Medulla oblongata (tissue), 1 donor: ENCODE results near the gene ATF5.
"Not testable (repeated sequence)": the region's sequence is repeated elsewhere in the genome, so short reads cannot be mapped to it uniquely, and the experiment has no call there.

ENCODE experiments used
- DNase-seq: peaks from one replicate; pipeline ENCODE4 v3.0.0-alpha.2; 2015; ENCODE audit errors: extremely low spot score

The ATF5 gene

GRCh38 chr19:49923055-49924003 is 5.7 kb upstream of the ATF5 start:
- DNase-seq = peak; percentile 28

DNA sequence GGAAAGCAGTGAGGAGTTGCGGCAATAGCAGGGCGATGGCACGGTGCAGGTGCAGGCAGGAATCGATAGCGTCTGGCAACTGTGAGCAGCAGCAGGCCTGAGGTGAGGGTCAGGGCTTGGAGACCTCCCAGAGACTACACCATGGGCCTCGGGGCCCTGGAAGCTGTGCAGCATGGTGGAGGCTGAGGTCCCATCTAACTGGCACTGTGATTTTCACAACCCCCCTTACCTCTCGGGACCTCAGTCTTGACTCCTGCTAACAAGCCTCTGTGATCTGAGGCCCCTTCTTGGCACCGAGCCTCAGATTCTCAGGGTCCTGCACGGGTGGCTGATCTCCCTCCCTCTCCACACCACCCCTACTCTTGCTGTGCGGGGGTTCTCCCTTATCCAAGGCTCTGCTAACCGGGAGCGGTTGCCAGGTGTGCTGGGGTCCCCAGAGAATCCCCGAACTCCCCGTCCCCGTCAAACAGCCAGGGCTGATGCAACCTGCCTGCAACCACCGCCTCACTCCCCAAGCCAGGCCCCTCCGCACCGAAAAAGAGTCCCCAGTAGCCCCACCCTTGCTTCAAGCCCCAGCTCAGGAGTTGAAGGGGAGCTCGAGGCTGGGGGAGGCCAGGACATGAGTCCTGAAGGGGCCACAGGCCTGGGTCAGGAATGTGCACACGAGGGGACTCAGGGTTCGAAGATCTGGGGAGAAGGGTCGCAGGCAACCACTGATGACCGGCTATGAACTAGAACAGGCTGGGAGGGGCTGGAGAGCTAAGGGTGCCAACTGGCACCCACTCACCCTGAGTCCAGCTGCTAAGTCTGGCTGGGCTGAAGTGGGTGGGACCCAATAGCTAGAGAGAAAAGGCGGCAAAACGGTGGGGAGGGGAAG is 4.8 kb upstream of the ATF5 start:
- DNase-seq = no peak

DNA sequence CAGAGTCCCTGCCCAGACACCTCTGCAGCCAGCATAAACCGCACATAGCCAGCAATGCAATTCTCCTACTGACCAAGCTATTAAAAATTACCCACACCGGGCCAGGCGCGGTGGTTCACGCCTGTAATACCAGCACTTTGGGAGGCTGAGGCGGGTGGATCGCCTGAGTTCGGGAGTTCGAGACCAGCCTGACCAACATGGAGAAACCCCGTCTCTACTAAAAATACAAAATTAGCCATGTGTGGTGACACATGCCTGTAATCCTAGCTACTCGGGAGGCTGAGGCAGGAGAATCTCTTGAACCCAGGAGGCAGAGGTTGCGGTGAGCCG is 4.2 kb upstream of the ATF5 start:
- not testable (repeated sequence) for DNase-seq

GRCh38 chr19:49925486-49925885 is 3.5 kb upstream of the ATF5 start:
- no peak for DNase-seq

GRCh38 chr19:49926515-49926914 is 2.5 kb upstream of the ATF5 start:
- no peak for DNase-seq

GRCh38 chr19:49927526-49928264 is 1.3 kb upstream of the ATF5 start:
- no peak for DNase-seq

GRCh38 chr19:49929611-49930482 is 842 bp downstream of the ATF5 start:
- DNase-seq = peak; percentile 97

- DNase-seq = no peak
Measured at GRCh38 chr19:49930483-49931011, 1.5 kb downstream of the ATF5 start.

- DNase-seq = no peak
Measured at GRCh38 chr19:49931293-49932040, 2.5 kb downstream of the ATF5 start.

DNA sequence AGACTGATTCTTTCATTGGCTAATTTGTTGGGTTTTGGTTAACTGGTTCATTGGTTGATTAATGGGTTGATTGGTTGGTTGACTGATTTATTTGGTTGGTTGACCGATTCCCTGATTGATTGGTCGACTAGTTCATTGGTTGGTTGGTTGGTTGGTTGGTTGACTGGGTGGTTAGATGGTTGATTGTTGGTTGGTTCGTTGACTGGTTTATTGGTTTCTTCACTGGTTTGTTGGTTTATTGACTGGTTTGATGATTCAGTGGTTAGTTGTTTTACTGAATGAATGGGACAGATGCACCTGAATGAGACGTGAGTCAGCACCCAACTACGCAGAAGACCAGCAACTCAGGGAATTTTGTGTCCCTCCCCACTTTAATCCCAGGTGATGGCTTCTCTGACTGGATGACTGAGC is 3.0 kb downstream of the ATF5 start:
- DNase-seq = no peak

- no peak for DNase-seq
Measured at GRCh38 chr19:49932731-49933131, 3.7 kb downstream of the ATF5 start.

- DNase-seq = no peak
Measured at GRCh38 chr19:49933643-49934042, 4.6 kb downstream of the ATF5 start.

- DNase-seq = no peak
Measured at GRCh38 chr19:49936549-49936948, 7.5 kb downstream of the ATF5 start.

DNA sequence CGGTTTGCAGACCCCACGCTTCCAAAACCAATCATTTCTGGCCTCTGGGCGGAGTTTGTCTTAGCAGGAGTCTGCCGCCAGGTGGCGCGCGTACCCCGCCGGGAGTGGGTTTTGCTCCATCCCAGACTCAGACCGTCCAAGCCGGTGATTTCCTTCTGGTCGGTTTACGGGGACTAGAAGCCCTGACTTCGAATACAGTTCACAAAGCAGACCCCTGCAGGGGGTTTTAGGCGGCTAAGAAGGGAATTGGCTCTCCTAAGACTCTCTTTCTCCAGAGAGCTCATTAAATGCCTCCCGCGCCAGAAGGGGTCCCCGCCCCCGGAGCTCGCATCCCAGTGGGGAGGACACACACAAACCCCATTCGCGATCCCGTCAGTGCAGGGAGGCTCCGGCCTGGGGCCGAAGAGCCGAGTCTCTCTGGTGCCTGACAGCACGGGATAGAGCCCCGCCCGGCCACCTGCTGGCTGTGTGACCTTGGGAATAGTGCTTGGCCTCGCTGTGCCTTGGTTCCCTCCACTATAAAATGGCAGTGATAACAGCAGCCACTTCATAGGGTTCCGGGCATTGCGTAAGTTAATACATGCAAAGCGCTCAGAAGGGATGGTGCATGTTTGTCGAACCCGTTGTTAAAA is 8.9 kb downstream of the ATF5 start:
- peak; percentile 78 for DNase-seq

- no peak for DNase-seq
Measured at GRCh38 chr19:49938662-49939061, 9.7 kb downstream of the ATF5 start.

- DNase-seq = no peak
Measured at GRCh38 chr19:49939721-49940481, 10.9 kb downstream of the ATF5 start.

GRCh38 chr19:49940482-49940791 is 11.4 kb downstream of the ATF5 start:
- DNase-seq = no peak

DNA sequence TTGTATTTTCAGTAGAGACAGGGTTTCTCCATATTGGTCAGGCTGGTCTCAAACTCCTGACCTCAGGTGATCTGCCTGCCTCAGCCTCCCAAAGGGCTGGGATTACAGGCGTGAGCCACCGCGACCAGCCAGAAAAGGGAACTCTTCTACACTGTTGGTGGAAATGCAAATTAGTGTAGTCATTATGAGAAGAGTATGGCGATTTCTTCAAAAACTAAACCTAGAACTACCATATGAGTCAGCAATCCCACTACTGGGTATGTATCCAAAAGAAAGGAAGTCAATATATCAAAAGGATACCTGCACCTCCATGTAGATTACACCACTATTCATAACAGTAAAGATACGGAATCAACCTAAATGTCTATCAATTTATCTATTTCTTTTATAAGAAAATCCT is 15.6 kb downstream of the ATF5 start:
- DNase-seq = not testable (repeated sequence)

GRCh38 chr19:49946415-49946814 is 17.4 kb downstream of the ATF5 start:
- no peak for DNase-seq
